Stimulated activated CD8-positive, alpha-beta memory T cell treated with anti-CD3 and anti-CD28 coated beads, Interleukin-12 subunit alpha, Interleukin-12 subunit beta, amount 100 ng/mL, for 1 hour (primary cell): ENCODE measurements around the gene NFXL1.

Experiments
- DNase-seq: peaks from one replicate; pipeline ENCODE4 v3.0.0-alpha.2; 2020; ENCODE audit warnings: low read depth

The NFXL1 gene

GRCh38 chr4:47831026-47831679 is 83.2 kb downstream of the NFXL1 start:
- DNase-seq: no peak

GRCh38 chr4:47830265-47831025 is 83.9 kb downstream of the NFXL1 start:
- DNase-seq: no peak

GRCh38 chr4:47829438-47829837 is 84.9 kb downstream of the NFXL1 start:
- DNase-seq: no peak

- no peak for DNase-seq
Measured at GRCh38 chr4:47827343-47828047, 86.9 kb downstream of the NFXL1 start.

GRCh38 chr4:47824840-47825239 is 89.5 kb downstream of the NFXL1 start:
- DNase-seq: no peak

GRCh38 chr4:47819178-47819577 is 95.2 kb downstream of the NFXL1 start:
- no peak for DNase-seq

- DNase-seq: no peak
Measured at GRCh38 chr4:47817275-47817674, 97.1 kb downstream of the NFXL1 start.

GRCh38 chr4:47816748-47817147 is 97.6 kb downstream of the NFXL1 start:
- DNase-seq: no peak

- no peak for DNase-seq
Measured at GRCh38 chr4:47814618-47815295, 99.6 kb downstream of the NFXL1 start.

- DNase-seq: no peak
Measured at GRCh38 chr4:47809654-47810203, 104.7 kb downstream of the NFXL1 start.

- DNase-seq: no peak
Measured at GRCh38 chr4:47804598-47804997, 109.8 kb downstream of the NFXL1 start.

GRCh38 chr4:47801481-47802002 is 112.8 kb downstream of the NFXL1 start:
- no peak for DNase-seq

GRCh38 chr4:47798165-47798564 is 116.2 kb downstream of the NFXL1 start:
- no peak for DNase-seq
